GM21723 (cell line): ENCODE results near the gene IL2RA.
A peak's percentile ranks its signal among the peaks of the same experiment; 100 is the strongest.
"Not testable (repeated sequence)": the region's sequence is repeated elsewhere in the genome, so short reads cannot be mapped to it uniquely, and the experiment has no call there.

Experiments
- ATAC-seq: cut with Tn5 transposase; IDR thresholded peaks from one replicate; pipeline ENCODE4 v1.9.1; 2021; ENCODE audit warnings: mild to moderate bottlenecking, moderate library complexity; ENCODE audit not compliant: unreplicated experiment

IL2RA gene

DNA sequence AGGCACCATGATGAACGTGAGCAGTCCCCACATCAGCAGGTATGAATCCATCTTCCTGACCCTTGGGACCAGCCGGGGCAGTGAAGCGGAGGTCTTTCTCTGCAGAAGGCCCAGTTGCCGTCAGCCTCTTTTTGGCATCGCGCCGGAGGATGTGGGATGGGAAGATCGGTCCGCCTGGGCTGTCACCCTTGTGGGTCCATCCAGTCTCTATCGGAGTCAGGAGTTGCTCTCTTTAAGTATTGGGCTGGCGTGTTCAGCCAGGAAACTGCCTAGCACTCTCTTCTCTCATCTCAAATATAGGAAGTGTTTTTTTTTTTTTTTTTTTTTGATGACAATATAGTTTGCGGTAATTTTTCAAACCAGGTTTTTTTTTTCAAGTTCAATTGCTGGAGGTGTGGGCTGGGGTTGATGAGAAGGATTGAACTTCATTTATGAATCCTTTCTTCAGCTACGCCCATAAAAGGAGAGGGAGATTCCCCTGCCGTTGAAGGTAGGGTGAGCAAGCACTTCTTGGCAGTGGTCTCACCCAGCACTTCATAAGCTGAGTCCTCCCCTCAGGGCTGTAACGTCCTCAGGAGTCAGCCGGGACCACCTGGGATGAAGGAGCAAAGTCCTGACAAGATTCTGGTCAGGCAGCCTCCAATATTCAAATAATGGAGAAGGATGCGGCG is at the start of gene IL2RA:
Gene IL2RA, minus strand, starts transcription at position 267 of the 671 bp plus-strand sequence. Its CDS starts 216 bp downstream, at position 51.
- no peak for ATAC-seq

DNA sequence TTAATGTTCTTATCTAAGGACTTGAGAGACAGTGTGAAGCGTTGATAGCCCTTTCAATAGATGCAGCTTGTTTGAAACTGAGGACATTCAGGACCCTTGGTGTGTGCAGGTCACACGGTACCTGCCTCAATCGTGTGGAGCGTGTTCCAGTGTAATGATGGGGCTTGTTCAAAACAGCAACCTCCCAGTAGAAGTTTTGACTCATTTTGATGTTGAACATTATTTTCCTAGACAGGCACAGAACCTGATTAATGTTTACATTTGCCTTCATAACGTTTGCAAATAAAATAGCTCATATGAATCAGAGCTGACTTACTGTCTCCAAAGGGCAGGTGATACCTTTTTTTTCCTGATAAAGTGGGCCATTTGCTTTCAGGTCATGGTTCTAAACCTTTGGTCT is 48.0 kb upstream of the IL2RA start:
- no peak for ATAC-seq

DNA sequence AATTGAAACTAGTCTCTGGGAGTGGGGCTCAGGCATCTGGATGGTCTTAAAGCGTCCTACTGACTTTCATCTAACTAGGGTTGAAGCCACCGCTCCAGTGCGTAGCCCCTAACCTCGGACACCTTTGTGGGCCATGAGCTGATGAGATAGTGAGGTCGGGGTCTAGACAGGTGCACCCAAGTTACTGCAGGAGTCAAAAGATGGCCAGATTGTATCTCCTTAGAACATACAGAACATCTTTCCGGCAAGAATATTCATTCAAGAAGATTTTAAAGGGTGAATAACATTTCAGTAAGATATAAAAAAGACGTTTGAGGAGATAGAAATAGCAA is 47.2 kb upstream of the IL2RA start:
- ATAC-seq: no peak

DNA sequence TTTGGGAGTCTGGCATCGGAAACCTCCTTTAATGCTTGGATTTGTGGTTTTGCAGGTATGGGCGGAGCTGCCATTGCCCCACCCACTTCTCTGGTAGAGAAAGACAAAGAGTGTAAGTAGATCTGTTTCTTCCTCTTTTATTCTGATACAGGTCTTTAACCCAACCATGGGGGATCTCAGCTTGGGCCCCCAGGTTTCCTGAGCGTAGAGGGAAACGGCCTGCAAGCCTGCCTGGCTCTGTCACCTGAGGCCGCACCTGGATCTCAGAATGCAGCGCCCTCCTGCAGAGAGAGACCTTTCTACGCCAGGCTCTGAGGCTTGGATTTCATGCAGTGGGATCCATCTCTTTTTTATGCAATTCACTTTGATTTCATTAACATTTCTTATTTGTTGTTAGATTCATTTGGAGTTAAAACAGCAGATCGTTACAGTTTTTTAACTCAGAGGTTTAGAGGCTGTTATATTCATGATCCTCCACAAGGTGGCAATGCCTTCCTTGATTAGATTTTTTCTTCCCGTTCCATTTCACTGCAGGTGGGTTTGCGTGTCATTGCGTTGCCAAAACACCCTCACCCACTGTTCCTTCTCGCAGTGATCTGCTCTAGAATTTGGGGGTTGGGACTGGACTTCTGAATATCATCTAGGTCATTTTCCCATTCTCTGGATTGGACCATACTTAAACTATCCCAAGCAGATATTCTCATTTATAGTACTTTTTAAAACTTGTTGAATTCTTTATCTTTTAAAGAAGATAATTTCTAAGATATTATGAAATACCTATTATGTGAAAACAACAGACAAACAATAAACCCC is 46.7 kb upstream of the IL2RA start:
- ATAC-seq: no peak

DNA sequence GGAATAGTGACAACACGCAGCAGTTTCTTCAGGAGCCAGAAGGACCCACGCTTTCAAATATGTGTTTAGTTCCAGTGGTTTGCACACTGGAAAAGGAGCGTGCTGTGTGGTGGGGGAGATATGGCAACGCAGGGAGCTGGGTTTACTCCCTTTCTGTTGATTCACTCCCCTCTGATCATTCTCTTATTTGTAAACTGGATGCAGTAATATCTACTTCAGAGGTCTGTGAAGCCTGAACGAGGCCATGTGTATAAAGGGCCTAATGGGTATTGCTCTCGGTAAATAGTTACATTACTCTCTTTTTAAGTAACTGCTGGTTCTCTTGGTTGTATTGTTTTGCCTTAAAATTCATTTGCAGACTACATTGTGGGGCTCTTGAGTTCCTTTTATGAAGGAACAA is 45.9 kb upstream of the IL2RA start:
- ATAC-seq: no peak

DNA sequence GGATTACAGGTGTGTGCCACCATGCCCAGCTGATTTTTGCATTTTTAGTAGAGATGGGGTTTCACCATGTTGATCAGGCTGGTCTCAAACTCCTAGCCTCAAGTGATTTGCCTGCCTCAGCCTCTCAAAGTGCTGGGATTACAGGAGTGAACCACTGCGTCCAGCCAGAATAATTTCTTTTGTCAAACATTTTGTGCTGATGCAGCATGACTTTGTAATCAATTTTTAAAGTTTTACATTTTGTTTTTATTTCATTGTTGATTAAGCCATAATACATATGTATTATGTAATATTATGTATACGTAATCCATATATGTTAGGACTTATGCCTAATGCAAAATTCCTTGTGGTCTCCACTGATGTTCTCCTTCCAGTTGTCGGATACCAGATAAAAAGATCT is 45.4 kb upstream of the IL2RA start:
- ATAC-seq: not testable (repeated sequence)

DNA sequence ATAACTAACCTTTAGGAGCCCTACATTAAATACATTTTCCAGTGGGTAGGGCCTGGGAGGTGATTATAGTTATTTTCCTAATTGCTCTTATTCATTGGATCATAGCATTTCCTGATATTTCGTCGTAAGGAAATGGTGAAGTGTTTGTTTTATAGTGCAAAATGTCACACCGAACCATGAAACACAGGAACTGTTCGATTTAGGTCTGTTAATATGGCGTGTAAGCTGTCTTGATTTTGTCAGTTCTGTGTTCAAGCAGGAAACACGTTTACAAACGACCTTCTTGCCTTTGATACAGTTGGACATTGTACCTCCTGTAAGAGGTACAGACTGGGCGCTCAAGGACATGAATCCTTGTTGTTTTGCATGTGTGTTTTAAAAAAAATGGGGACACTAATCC is 41.4 kb upstream of the IL2RA start:
- ATAC-seq: no peak

DNA sequence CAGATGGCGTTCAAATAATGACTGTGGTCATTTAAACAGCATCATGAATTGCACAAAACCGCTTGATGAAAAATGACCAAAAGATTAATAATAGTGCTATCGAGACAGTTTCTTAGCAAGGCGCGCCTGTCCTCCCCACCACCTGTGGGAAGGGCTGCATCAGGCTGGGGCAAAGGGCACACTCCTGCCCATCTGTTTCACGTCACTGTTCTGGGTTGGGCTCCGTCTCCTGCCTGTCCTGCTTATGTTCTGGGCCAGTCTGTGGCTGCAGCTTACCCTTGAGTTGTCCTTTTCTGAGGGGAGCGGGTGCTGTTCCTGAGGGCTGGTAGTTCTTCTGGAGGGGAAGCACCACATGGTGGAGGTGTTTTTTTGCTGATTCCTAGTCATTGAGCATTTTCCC is 40.0 kb upstream of the IL2RA start:
- ATAC-seq: no peak

DNA sequence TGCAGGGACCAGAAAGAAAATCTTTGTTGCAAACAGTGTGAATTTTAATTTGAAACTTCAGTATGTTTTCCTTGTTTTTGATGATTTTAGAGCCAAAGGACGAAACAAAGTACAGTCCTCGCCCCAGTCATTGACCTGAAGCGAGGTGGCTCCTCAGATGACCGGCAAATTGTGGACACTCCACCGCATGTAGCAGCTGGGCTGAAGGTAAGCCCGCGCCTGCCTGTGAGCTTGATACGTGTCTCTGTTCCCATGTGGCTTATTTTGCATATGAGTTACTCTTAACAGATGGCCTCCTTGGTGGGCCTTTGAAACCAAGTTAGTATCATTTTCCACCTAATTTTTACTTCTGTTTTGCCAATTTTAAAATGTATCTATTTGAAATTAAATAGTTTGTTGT is 39.0 kb upstream of the IL2RA start:
- peak; percentile 87 for ATAC-seq

DNA sequence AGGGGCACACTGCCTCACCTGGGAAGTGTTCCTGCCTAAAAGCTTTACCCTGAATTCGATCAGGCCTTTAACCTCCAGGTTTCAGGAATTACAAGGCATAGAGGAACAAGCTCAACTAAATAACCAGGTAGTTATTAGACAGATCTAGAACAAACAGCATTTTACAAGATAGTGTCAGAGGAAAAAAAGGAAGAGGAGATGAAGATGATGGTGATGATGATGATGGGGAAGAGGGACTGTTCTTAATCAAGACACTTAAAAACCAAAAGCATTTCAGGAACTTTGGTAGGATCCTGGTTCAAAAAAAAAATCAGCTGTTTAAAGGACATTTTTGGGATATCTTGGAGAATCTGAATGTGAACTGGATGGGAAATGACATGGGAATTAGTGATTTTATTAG is 38.2 kb upstream of the IL2RA start:
- no peak for ATAC-seq

DNA sequence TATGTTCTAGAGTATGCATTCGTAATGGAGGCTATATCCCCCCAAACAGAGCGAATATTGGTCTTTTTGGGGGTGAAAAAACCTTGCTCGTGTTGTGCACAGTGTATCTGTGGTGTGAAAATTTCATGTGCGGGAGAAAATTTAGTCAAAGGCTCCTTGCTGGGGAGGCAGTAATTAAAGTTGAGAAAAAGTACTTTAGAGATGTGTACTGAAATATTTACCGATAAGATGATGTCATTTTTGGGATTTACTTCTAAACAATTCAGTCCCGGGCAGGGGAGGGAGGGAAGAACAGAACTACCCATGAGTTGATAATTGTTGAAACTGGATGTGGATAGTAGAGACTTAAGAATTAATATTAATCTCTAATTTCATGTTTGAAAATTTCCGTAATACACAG is 36.0 kb upstream of the IL2RA start:
- ATAC-seq: no peak

DNA sequence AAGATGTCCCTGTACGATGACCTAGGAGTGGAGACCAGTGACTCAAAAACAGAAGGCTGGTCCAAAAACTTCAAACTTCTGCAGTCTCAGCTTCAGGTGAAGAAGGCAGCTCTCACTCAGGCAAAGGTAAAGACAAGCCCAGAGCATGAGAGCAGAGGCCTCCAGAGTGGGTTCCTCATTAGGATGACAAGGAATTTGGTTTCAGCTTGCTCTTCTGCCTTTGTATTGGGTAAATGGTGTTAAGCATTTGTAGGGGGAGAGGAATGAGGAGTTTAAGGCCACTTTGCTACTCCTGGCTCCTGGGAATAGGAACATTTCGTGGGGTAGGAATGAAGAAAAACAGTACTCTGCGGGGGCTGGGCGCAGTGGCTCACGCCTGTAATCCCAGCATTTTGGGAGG is 34.9 kb upstream of the IL2RA start:
- no peak for ATAC-seq

DNA sequence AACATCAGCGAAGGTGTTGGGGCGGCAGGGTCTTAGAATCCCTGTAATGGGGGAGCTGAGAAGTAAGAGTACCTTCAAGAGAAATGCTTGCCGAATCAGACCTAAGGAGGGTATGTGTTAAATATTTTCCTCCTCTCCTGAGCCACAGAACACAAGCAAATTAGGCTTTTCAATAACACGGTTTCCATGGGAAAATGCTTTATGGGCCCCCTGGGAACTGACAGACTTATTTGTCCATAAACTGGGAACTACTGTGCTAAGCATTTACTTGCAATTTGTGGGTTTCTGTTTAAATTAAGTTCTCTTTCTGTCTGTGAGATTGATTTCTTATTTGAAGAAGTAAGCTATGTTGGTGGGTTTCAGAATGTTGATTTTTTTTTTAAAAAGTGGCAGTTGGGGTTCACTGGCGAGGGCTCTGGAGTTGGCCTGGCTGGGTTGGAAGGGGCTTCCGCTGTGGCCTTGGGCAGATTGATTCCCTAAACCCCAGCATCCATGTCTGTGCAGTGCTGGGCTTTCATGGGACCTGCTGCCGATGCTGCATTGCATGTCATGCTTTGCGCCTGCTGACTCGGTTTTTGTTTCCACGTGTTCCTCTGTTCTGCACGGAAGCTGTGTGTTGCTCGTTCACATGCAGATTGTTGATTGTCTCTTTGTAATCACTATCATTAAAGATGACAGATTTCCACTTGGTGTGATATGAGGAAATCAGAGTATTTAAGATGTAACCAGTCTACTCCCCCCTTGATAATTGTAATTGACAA is 33.8 kb upstream of the IL2RA start:
- ATAC-seq: no peak

DNA sequence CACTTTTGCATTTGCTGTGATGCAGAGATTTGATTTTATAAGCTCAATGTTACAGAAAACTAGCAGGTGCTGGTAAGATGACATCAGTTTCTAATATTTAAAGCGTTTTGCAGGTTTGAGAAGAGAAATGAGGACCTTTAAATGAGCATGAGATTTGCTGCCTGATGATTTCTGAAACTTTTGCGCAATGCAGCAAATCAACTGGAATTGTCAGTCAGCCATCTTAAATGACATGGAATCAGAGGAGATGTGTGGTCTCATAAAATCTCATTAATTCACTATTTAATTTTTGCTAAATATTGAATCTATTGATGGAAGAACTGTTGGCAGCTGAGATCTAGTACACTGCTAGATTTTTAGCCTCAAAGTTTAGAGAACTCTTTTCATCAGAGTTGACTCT is 30.6 kb upstream of the IL2RA start:
- ATAC-seq: no peak

DNA sequence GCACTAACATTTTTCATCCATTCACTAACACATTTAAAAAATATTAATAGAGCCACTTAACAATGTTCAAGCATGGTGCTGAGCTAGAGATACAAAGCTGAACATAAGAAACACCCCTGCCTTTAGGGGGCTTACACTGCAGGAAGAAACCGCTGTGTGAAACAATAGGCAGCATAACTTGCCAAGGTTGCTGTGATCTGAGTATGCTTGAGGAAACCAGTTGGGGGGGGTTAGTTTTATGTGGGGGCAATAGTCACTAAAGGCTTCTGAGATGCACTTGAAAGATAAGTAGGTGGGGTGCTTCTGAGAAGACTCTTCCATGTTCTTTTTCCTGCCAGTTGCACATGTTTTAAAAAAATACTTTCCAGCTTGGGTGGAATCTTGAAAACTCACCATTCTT is 29.5 kb upstream of the IL2RA start:
- no peak for ATAC-seq

DNA sequence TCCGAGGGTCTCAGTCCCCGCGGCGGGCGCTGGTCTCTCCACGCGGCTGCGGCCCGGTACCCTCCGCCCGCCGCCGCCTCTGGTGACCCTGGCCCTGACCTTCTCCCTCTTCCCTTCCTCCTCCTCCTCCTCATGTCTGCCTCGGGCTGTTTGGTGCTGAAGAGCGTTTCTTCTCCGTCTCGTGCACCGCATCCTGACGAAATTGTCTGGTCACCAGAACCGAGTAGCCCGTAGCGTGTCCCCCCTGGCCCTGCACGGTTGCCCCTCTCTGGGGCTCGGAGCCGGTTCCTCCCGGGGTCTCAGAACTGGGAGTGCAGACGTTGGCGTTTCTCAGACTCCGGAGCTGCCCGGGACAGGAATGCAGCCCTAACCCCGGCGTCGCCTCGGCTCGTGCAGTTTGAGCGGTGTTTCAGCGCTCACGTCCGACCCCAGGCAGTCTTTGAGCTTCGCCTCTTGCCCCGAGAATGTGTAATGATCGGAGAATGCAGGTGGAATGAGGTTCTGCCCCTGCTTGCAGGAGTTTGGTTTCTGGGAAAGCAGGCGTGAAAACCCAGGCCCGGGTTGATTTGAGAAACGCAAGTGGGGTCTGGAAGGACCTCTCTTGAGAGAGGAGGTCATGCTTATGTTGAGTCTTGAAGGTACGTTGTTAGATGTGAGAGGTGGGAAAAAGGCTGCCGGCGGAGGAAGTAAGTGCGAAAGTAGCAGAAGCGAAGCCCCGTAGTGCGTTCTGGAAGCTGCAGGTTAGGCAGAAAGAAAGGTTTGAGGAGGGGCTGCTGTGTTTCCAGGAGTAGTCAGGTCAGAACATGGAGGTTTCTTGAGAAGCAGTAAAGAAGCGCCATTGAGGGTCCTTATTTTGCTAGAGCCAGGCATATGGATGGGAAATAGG is 27.4 kb upstream of the IL2RA start:
- ATAC-seq: peak; percentile 12

DNA sequence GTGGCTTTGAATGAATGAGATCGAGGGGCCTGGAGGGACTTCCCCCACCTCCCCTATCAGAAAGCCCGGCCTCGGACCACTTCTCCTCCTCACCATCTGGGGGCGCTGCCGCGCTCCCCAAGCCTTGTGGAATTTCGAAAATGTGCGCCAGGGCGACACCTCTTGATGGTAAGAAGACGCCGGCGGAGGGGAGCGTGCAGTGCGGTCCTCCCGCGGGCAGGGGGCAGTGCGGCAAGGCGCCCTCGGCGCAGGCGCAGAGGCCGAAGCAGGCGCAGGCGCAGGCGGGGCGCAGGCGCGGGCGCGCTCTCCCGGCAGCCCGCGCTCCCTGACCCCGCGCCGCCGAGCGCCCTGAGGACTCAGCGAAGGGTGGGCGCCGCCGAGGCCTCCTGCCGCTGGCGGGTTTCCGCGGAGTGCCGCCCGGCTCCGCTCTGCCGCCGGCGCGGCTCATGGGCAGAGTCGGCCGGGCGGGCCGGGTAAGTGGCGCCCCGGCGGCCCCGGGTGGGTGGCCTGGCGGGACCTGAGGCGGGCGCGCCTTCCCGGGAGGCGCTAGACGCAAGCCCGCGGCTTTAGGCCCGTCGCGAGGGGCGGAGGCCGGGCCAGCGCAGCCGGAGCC is 26.7 kb upstream of the IL2RA start, which contains the start of gene RBM17:
Gene RBM17, plus strand, starts transcription at position 314 of the 613 bp plus-strand sequence. CDS start 8,032 bp downstream, outside the sequence.
- peak; percentile 86 for ATAC-seq

DNA sequence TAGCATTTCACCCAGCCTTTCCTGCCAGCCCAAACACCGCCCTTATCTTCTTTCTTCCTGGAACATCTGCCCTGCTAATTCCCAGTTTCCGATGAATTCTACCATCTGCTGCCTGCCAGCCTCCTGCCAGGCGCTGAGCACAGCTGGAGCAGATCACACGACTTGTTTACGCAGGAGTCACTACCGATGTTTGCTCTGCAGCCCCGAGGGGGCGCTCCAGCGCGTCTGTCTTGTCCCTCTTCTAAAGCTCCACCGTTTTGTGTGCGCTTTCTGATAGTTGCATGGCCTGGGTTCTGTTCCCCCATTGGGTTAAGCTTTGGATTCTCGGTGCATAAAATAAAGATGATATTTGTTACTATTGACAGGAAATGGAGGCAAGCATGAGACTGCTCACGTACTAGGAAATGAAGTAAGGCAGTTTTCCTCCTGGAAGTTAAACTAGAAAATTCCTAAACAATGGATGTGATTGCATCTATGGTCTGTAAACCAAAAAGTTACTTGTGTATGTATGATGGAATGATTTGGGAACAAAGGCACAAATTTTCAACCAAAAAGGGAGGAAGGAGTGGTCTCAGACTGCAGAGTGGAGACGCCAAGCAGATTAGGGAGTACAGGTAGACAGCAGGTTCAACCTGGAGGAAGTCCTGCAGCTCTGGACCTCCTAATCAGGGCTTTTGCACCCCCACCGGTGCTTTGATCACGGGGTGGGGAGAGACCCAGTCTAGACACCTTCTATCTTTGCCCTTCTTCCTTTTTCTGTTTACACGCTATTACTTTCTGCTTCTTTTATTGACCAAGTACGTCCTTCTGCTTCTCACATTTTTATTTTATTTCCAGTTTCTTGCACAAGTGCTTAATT is 24.4 kb upstream of the IL2RA start:
- peak; percentile 49 for ATAC-seq
